ENCODE data around the gene DOCK4.

Gene DOCK4

DNA sequence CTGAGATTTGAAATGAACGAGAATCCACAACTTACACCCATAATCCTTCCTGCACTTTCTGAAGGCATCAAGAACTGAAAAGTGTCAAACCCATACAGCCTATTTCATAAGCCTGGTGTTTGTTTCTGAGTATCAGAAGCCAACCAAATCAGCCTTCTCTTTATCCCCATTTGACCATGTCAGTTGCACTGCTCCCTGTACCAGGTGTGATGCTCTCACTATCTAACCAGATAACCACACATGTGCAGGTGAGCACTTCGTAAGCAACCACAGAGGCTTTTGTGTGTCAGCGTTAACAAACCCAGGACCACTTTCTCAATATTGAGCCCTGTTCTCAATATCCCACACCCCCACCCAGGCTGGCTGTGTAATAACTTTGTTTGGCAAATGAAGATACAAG, 114.4 kb downstream of the DOCK4 start:
- TF ChIP-seq, protein P1, sequence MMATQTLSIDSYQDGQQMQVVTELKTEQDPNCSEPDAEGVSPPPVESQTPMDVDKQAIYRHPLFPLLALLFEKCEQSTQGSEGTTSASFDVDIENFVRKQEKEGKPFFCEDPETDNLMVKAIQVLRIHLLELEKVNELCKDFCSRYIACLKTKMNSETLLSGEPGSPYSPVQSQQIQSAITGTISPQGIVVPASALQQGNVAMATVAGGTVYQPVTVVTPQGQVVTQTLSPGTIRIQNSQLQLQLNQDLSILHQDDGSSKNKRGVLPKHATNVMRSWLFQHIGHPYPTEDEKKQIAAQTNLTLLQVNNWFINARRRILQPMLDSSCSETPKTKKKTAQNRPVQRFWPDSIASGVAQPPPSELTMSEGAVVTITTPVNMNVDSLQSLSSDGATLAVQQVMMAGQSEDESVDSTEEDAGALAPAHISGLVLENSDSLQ (IDR thresholded peaks at IDR 0.05), result no peak
- TF ChIP-seq LEF1 (IDR thresholded peaks at IDR 0.05; ENCODE audit: borderline replicate concordance) (no peak), L3MBTL2 (conservative IDR thresholded peaks at IDR 0.05) (no peak), NFRKB (IDR thresholded peaks at IDR 0.05) (no peak), SP1 (IDR thresholded peaks at IDR 0.05) (no peak), TARDBP (IDR thresholded peaks at IDR 0.05) (no peak), ELF4 (IDR thresholded peaks at IDR 0.05) (no peak), SUZ12 (IDR thresholded peaks at IDR 0.05) (no peak), FOXM1 (IDR thresholded peaks at IDR 0.05; ENCODE audit: borderline replicate concordance) (no peak), BHLHE40 (IDR thresholded peaks at IDR 0.05; ENCODE audit: borderline replicate concordance) (no peak), CTBP1 (IDR thresholded peaks at IDR 0.05; ENCODE audit: borderline replicate concordance) (no peak), FOXA1 (IDR thresholded peaks at IDR 0.05) (no peak), ARNT (IDR thresholded peaks at IDR 0.05) (no peak)
- CTCF ChIA-PET, result no interaction called here
- POLR2A ChIA-PET, result no interaction called here
- no peak for DNase-seq (ENCODE audit: extremely low spot score)

DNA sequence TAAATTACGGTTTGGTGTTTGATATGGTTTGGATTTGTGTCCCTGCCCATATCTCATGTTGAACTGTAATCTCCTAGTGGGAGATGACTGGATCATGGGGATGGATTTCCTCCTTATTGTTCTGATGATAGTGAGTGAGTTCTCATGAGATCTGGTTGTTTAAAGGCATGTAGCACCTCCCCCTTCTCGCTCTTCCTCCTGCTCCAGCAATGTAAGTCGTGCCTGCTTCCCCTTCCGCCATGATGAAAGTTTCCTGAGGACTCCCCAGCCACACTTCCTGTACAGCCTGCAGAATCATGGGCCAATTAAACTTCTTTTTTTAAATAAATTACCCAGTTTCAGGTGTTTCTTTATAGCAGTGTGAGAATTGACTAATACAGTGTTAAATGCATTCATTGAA, 116.6 kb downstream of the DOCK4 start:
- TF ChIP-seq L3MBTL2 (conservative IDR thresholded peaks at IDR 0.05) (no peak), NFRKB (IDR thresholded peaks at IDR 0.05) (no peak), ZNF384 (IDR thresholded peaks at IDR 0.05) (no peak), SUZ12 (IDR thresholded peaks at IDR 0.05) (no peak), HDGF (IDR thresholded peaks at IDR 0.05; ENCODE audit: borderline replicate concordance) (no peak)
- CTCF ChIA-PET, result no interaction called here
- POLR2A ChIA-PET, result no interaction called here
- no peak for DNase-seq (ENCODE audit: extremely low spot score)

GRCh38 chr7:112088484-112089016, 117.6 kb downstream of the DOCK4 start:
- ChIA-PET POLR2A (no interaction called here), CTCF (no interaction called here)
- TF ChIP-seq SUZ12 (IDR thresholded peaks at IDR 0.05) (no peak), L3MBTL2 (conservative IDR thresholded peaks at IDR 0.05) (no peak), NFRKB (IDR thresholded peaks at IDR 0.05) (no peak), FOXA1 (IDR thresholded peaks at IDR 0.05) (no peak), FOXM1 (IDR thresholded peaks at IDR 0.05; ENCODE audit: borderline replicate concordance) (no peak)
- no peak for DNase-seq (ENCODE audit: extremely low spot score)

DNA sequence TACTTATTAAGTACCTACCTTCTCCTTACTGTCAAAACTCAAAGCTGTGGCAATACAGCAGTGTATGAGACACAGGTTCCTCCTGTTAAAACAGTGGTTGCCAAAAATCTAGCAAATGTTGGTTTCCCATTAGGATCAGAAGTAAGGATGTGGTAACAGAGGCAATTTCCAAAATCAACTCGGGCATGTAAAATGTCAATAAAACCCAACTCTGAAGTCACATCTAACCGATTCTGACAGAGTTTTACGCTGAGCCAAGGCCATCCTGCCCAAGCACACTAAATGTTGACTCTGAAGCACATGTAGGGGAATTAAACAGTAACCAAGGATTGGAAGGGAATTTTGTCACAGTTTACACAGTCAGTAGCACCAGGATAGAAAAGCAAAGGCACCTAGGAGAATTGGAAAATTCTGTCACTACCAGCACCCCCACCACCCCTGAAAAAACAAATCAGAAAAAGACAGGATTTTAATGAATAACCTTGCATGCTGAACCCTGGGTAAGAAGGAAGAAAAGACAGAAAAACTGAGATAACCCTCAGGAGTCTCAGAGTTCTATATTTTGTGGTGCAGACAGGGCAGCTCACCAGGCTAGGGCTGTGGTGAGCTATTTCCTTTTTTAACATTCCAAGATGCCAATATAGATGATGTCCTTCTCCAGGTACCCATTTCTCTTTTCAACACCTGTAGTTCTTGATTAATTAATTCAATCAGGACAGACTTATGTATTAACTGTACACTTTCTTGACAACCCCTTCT, 119.5 kb downstream of the DOCK4 start:
- no peak for TF ChIP-seq SUZ12 (IDR thresholded peaks at IDR 0.05)
- TF ChIP-seq, protein P1 (IDR thresholded peaks at IDR 0.05), result no peak
- TF ChIP-seq CTBP1 (IDR thresholded peaks at IDR 0.05; ENCODE audit: borderline replicate concordance), result no peak
- TF ChIP-seq HDGF (IDR thresholded peaks at IDR 0.05; ENCODE audit: borderline replicate concordance), result no peak
- TF ChIP-seq FOXM1 (IDR thresholded peaks at IDR 0.05; ENCODE audit: borderline replicate concordance), result no peak
- no peak for TF ChIP-seq L3MBTL2 (conservative IDR thresholded peaks at IDR 0.05)
- CTCF ChIA-PET, result interaction anchor here (0.7 to 1.1 kb wide), 2 partner anchors 10 to 19 kb away, joined by 3 to 5 read pairs; no protein-coding TSS in a partner anchor
- POLR2A ChIA-PET, result no interaction called here
- DNase-seq (ENCODE audit: extremely low spot score), result no peak

GRCh38 chr7:112084520-112084971, 121.7 kb downstream of the DOCK4 start:
- no peak for TF ChIP-seq HDGF (IDR thresholded peaks at IDR 0.05; ENCODE audit: borderline replicate concordance)
- no peak for TF ChIP-seq ELF4 (IDR thresholded peaks at IDR 0.05)
- TF ChIP-seq BHLHE40 (IDR thresholded peaks at IDR 0.05; ENCODE audit: borderline replicate concordance), result no peak
- TF ChIP-seq, protein P1 (IDR thresholded peaks at IDR 0.05), result no peak
- TF ChIP-seq NFRKB (IDR thresholded peaks at IDR 0.05), result no peak
- no peak for TF ChIP-seq ZNF384 (IDR thresholded peaks at IDR 0.05)
- no peak for DNase-seq (ENCODE audit: extremely low spot score)
- ChIA-PET CTCF (no interaction called here), POLR2A (no interaction called here)

DNA sequence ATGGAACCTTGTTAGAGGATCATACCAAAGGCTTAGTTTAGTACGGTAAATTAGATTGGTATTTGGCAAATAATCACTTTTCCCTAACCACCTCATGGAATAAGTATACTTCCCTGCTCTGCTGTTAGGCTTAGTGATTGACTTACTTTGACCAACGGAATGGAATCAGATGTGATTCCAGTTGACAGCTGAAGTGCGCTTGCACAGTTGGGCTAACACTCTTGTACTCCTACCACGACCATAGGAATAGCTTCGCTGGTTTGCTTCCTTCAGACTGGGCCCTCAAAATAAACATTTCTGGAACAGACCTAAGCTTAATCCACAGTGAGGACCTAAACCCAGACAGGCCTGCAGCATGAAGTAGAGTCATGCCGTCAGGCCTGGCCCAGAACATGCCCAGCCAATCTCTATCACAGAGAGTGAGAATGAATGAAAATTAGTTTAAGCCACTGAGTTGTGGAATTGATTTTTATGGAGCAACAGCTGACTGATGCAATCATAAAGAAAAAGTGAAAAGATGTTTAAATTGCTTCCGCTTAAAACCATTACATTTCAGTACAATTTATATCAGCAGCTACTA, 122.3 kb downstream of the DOCK4 start:
- TF ChIP-seq SUZ12 (IDR thresholded peaks at IDR 0.05) (no peak), ELF4 (IDR thresholded peaks at IDR 0.05) (no peak), ARNT (IDR thresholded peaks at IDR 0.05) (no peak), FOXA1 (IDR thresholded peaks at IDR 0.05) (no peak), SP1 (IDR thresholded peaks at IDR 0.05) (no peak), TARDBP (IDR thresholded peaks at IDR 0.05) (no peak), LEF1 (IDR thresholded peaks at IDR 0.05; ENCODE audit: borderline replicate concordance) (no peak), HDGF (IDR thresholded peaks at IDR 0.05; ENCODE audit: borderline replicate concordance) (no peak), CTBP1 (IDR thresholded peaks at IDR 0.05; ENCODE audit: borderline replicate concordance) (no peak), FOXK2 (IDR thresholded peaks at IDR 0.05) (no peak), L3MBTL2 (conservative IDR thresholded peaks at IDR 0.05) (no peak), NFRKB (IDR thresholded peaks at IDR 0.05) (no peak), ZNF384 (IDR thresholded peaks at IDR 0.05) (no peak), BHLHE40 (IDR thresholded peaks at IDR 0.05; ENCODE audit: borderline replicate concordance) (no peak), FOXM1 (IDR thresholded peaks at IDR 0.05; ENCODE audit: borderline replicate concordance) (no peak)
- POLR2A ChIA-PET, result no interaction called here
- CTCF ChIA-PET, result no interaction called here

More for the DNA sequence above, 122.3 kb downstream of the DOCK4 start:
- DNase-seq (ENCODE audit: extremely low spot score), result no peak
